ENCODE measurements around the gene PLEKHA1.

- TF ChIP-seq CTCF (IDR thresholded peaks at IDR 0.05), result no peak
- TF ChIP-seq EZH2 (IDR thresholded peaks at IDR 0.05; ENCODE audit: borderline replicate concordance, insufficient read depth, low read depth, low read length, poor library complexity, severe bottlenecking), result no peak
These were observed 92.5 kb downstream of the PLEKHA1 start for GRCh38 chr10:122466951-122467381.

Measured in B cell (primary cell).